ENCODE results near the gene MMP15. TPM values are rescaled to one million over a fixed set of nuclear protein-coding genes. Genes with fewer than 3 reads are reported as not detected.
"Not testable (repeated sequence)": the region's sequence is repeated elsewhere in the genome, so short reads cannot be mapped to it uniquely, and the experiment has no call there.

The MMP15 gene
- total RNA-seq, 4 donors from 2014 or later: 11.4 to 32.9 (median 28.4) TPM

DNA sequence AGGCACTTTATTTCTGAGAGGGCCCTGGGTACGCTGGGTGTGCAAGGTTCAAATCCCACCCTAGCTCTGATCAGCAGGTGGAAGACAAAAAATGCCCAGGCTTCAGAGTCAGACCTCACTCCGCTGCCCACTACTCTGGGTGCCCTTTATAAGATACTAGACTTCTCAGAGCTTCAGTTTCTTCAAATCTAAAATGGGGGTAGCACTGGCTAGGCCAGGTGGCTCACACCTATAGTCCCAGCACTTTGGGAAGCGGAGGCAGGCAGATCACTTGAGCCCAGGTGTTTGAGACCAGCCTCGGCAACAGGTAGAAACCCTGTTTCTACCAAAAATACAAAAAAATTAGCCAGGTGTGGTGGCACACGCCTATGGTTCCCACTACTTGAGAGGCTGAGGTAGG, 22.6 kb upstream of the MMP15 start:
- WGBS, 2 donors: 95 to 96% methylated on average over 5 of the region's 5 CpGs
- DNase-seq (ENCODE audit: low spot score in 2 of 2): no peak
- Histone ChIP-seq H3K9me3 (peaks cover 0 to 3% (median 0%) of the 10 kb centered on the region in 4 donors), H3K36me3 (peaks cover 0 to 24% (median 0%) of the 10 kb centered on the region in 3 donors), H3K4me3 (no peak overlapping the region), H3K27me3 (no peaks in the 10 kb centered on the region), H3K27ac (no peak overlapping the region), H3K4me1 (peaks cover 0 to 43% (median 21%) of the 10 kb centered on the region in 4 donors)
- no peak for TF ChIP-seq POLR2A (IDR thresholded peaks at IDR 0.05)
- TF ChIP-seq EP300 (IDR thresholded peaks at IDR 0.05): no peak
- TF ChIP-seq, protein P1, sequence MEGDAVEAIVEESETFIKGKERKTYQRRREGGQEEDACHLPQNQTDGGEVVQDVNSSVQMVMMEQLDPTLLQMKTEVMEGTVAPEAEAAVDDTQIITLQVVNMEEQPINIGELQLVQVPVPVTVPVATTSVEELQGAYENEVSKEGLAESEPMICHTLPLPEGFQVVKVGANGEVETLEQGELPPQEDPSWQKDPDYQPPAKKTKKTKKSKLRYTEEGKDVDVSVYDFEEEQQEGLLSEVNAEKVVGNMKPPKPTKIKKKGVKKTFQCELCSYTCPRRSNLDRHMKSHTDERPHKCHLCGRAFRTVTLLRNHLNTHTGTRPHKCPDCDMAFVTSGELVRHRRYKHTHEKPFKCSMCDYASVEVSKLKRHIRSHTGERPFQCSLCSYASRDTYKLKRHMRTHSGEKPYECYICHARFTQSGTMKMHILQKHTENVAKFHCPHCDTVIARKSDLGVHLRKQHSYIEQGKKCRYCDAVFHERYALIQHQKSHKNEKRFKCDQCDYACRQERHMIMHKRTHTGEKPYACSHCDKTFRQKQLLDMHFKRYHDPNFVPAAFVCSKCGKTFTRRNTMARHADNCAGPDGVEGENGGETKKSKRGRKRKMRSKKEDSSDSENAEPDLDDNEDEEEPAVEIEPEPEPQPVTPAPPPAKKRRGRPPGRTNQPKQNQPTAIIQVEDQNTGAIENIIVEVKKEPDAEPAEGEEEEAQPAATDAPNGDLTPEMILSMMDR (IDR thresholded peaks at IDR 0.05): no peak

DNA sequence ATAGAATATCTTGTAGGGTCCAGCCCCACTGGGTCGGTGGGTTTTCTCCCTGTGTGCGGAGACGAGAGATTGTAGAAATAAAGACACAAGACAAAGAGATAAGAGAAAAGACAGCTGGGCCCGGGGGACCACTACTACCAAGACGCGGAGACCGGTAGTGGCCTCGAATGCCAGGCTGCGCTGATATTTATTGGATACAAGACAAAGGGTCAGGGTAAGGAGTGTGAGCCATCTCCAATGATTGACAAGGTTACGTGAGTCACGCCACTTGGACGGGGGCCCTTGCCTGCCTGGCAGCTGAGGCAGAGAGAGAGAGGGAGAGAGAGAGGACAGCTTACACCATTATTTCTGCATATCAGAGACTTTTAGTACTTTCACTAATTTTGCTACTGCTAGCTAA, 20.8 kb upstream of the MMP15 start:
- H3K27ac ChIP-seq; H3K4me3 ChIP-seq; H3K9me3 ChIP-seq; DNase-seq (ENCODE audit: low spot score in 2 of 2); H3K27me3 ChIP-seq: not testable (repeated sequence)
- Histone ChIP-seq H3K36me3 (peaks cover 0 to 22% (median 0%) of the 10 kb centered on the region in 3 donors), H3K4me1 (peaks cover 0 to 25% (median 7%) of the 10 kb centered on the region in 4 donors)
- 70 to 72% methylated on average over 12 of the region's 12 CpGs for WGBS, 2 donors

DNA sequence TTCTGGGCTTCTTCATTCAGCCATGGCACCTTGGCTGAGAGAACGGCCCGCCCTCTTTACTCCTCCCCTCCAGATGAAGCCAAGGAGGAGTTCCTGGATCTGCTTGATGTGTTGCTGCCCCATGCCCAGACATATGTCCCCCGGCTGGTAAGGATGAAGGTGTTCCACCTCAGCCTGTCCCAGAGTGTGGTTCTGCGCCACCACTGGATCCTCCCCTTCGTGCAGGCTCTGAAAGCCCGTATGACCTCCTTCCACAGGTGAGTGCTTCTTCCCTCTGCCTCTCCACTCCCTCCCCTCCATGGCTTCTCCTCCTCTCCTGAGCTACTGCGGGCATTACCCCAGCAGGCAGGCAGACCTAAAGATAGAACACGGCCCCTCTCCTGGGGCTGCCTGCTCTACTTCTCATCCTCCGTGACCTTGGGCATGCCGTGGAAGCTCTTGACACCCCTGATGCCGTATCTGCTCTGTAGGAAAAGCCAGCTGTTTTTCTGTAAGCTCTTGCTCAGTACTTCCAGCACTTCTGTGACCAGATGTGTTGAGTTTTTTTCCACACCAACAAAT, 15.6 kb upstream of the MMP15 start:
- TF ChIP-seq EP300 (IDR thresholded peaks at IDR 0.05): no peak
- TF ChIP-seq, protein P1 (IDR thresholded peaks at IDR 0.05): no peak
- no peak for TF ChIP-seq POLR2A (IDR thresholded peaks at IDR 0.05)
- H3K36me3 ChIP-seq: peaks cover 0 to 57% (median 0%) of the 10 kb centered on the region in 3 donors
- H3K4me3 ChIP-seq: no peak overlapping the region
- no peak overlapping the region for H3K27ac ChIP-seq
- no peaks in the 10 kb centered on the region for H3K27me3 ChIP-seq
- peaks cover 0 to 3% (median 0%) of the 10 kb centered on the region in 4 donors for H3K9me3 ChIP-seq
- H3K4me1 ChIP-seq: peaks cover 0 to 3% (median 1%) of the 10 kb centered on the region in 4 donors
- DNase-seq (ENCODE audit: low spot score in 2 of 2): no peak
- WGBS, 2 donors: 87 to 91% methylated on average over 11 of the region's 11 CpGs

DNA sequence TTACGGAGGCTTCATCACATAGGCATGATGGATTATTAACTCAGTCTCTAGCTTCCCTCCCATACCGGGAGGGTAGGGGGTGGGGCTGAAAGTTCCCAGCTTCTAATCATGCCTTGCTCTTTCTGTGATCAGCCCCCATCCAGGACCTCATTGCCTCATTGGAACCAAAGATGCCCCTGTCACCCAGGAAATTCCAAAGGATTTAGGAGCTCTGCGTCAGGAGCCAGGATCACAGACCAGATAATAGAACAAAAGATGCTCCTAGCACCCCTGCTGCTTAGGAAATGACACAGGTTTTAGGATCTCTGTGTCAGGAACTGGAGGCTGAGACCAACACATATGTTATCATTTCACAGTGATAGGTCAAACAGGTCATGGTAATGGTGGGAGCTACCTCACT, 14.7 kb upstream of the MMP15 start:
- WGBS, 2 donors: 64 to 69% methylated on average over 3 of the region's 3 CpGs
- peaks cover 0 to 3% (median 0%) of the 10 kb centered on the region in 4 donors for H3K9me3 ChIP-seq
- no peaks in the 10 kb centered on the region for H3K4me1 ChIP-seq
- DNase-seq (ENCODE audit: low spot score in 2 of 2): no peak
- H3K27me3 ChIP-seq: no peaks in the 10 kb centered on the region
- H3K36me3 ChIP-seq: peaks cover 0 to 62% (median 0%) of the 10 kb centered on the region in 3 donors
- no peak overlapping the region for H3K27ac ChIP-seq
- H3K4me3 ChIP-seq: no peak overlapping the region
- TF ChIP-seq, protein P1 (IDR thresholded peaks at IDR 0.05): no peak
- TF ChIP-seq EP300 (IDR thresholded peaks at IDR 0.05) (no peak), POLR2A (IDR thresholded peaks at IDR 0.05) (no peak)

DNA sequence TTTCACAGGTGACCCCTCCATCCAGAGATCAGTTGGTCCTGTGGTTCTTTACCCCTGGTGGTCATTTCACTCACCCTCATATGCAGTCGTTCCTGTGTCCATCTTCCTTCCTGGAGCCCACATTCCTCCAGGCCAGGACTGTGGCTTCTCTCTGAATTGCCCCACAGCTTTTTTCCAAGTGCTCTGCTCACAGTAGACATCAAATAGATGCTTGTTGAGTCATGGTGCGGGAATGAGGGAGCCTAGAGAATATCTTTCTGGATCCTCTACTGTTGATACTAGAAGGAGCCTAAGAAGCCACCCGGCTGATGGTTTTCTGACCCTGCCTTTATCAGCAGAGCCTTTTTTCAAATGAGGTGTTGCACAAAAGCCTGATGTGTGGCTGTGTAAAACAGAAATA, 13.9 kb upstream of the MMP15 start:
- Histone ChIP-seq H3K27me3 (no peaks in the 10 kb centered on the region), H3K9me3 (no peaks in the 10 kb centered on the region), H3K4me1 (no peaks in the 10 kb centered on the region), H3K36me3 (peaks cover 0 to 57% (median 0%) of the 10 kb centered on the region in 3 donors), H3K27ac (no peak overlapping the region), H3K4me3 (no peak overlapping the region)
- TF ChIP-seq, protein P1 (IDR thresholded peaks at IDR 0.05): no peak
- no peak for TF ChIP-seq EP300 (IDR thresholded peaks at IDR 0.05)
- no peak for DNase-seq (ENCODE audit: low spot score in 2 of 2)
- WGBS, 2 donors: 66 to 71% methylated on average over 3 of the region's 3 CpGs
